Stimulated activated CD4-positive, alpha-beta T cell treated with anti-CD3 and anti-CD28 coated beads, TNF-alpha, amount 100 ng/mL, for 24 hours (primary cell): Measurements from ENCODE around the gene SWSAP1.

ENCODE experiments used
- DNase-seq, 3 experiments: peaks; one replicate each; pipeline ENCODE4 v3.0.0-alpha.2; 2020; ENCODE audit warnings: low read depth in 3 of 3

The SWSAP1 gene

GRCh38 chr19:11355160-11356073 lies 19.0 kb upstream of the SWSAP1 start, which contains the start of gene PLPPR2:
TSS of gene PLPPR2 (plus strand) at chr19:11355432. CDS start at chr19:11357674, 2,242 bp downstream.
- DNase-seq, result peak; percentile 71 to 86 (median 75)

GRCh38 chr19:11356074-11356397 lies 18.4 kb upstream of the SWSAP1 start:
- no peak for DNase-seq

- DNase-seq, result no peak
These were observed 17.6 kb upstream of the SWSAP1 start for GRCh38 chr19:11356676-11357550.

DNA sequence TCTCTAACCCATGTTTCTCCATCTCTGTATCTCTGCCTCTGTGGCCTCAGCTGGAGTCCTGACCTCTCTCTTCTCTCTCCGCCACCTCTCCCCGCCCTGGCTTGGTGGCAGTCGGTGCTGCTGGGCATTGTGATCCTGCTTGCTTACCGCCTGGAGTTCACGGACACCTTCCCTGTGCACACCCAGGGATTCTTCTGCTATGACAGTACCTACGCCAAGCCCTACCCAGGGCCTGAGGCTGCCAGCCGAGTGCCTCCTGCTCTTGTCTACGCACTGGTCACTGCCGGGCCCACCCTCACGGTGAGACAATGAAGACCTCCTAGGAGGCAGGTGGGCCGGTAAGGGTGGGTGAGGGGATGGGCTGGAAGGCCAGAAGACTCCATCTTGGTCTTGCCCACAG lies 15.0 kb upstream of the SWSAP1 start:
- DNase-seq, result no peak

DNA sequence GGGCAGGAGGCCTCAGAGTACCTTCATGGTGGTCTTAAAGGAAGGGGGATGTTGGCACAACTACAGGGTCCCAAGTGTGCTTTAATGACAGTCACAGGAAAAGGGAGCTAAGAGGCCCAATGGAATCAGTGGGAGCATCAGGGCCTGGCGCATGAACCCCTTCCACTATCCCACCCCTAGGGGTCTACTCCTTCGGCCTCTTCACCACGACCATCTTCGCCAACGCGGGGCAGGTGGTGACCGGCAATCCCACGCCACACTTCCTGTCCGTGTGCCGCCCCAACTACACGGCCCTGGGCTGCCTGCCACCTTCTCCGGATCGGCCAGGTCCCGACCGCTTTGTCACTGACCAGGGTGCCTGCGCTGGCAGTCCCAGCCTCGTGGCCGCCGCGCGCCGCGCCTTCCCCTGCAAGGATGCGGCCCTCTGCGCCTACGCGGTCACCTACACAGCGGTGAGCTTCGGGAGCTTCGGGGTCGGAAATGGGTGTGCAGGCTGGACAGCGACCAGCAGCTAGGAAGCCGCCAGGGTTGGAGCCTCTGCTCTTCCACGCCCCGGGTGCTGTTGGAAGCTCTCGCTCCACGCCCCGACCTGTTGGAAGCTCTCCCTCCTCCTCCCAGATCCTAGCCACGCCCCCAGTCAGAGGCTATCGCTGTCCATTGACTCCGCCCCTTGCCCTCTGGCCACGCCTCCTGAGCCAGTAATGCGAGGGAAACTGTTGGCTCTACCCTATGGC lies 13.3 kb upstream of the SWSAP1 start:
- peak in 1 of 3 experiments; percentile 28 for DNase-seq

- DNase-seq, result no peak
These were observed 12.4 kb upstream of the SWSAP1 start for GRCh38 chr19:11361771-11362731.

GRCh38 chr19:11363881-11364280 lies 10.6 kb upstream of the SWSAP1 start:
- DNase-seq, result no peak

- DNase-seq, result no peak
These were observed 10.1 kb upstream of the SWSAP1 start for GRCh38 chr19:11364296-11364904.

DNA sequence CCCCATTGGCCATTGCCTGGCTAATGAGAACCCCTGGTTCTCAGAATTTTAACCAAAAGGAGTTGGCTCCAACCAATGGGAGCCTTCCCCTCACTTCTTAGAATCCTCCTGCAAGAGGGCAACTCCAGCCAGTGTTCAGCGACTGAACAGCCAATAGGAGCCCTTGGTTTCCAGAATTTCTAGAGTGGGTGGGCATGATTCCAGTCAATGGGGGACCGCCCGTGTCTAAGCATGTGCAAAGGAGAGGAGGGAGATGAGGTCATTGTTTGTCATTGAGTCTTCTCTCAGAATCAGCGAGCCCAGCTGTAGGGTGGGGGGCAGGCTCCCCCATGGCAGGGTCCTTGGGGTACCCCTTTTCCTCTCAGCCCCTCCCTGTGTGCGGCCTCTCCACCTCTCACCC lies 9.5 kb upstream of the SWSAP1 start:
- no peak for DNase-seq

DNA sequence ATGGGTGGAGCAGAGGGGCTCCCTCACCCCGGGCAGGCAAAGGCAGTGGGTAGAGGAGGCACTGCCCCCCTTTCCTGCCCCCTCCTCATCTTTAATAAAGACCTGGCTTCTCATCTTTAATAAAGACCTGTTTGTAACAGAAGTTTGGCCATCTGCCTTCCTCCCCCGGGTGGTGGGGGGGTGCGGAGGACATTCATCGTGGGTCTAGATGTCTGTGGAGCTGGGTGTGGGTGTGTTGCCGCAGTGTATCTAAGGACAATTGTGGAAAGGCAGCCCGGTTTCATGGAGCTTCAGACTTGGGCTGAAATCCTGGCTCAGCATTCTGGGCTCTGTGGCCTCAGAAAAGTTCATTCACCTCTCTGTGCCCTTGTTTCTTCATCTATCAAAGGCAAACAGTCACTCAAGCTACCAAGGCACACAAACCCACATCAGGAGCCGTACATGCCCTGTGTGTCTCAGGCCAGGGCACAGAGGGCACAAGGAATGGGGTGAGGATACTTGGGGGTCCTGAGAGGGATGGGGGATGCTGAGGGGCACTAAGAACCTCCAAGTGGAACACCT lies 8.8 kb upstream of the SWSAP1 start:
- DNase-seq, result no peak

- no peak for DNase-seq
These were observed 6.9 kb upstream of the SWSAP1 start for GRCh38 chr19:11367528-11367927.

DNA sequence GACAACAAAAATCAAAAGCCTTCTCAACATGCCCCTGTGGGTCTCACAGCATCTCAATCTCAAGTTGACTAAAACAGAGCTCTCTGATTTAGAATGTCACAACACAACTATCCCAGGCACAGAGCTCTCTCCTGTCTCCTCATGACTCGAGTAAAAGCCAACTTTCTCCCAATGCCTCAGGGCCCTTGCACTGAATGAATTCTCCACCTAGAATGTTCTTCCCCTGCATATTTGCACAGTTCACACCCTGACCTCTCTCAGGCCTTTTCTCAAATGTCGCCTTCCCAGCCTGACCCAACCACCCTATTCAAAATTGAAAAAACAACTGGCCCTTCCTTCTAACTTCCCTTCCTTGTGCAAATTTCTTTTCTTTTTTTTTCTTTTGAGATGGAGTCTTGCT lies 3.7 kb upstream of the SWSAP1 start:
- no peak for DNase-seq

DNA sequence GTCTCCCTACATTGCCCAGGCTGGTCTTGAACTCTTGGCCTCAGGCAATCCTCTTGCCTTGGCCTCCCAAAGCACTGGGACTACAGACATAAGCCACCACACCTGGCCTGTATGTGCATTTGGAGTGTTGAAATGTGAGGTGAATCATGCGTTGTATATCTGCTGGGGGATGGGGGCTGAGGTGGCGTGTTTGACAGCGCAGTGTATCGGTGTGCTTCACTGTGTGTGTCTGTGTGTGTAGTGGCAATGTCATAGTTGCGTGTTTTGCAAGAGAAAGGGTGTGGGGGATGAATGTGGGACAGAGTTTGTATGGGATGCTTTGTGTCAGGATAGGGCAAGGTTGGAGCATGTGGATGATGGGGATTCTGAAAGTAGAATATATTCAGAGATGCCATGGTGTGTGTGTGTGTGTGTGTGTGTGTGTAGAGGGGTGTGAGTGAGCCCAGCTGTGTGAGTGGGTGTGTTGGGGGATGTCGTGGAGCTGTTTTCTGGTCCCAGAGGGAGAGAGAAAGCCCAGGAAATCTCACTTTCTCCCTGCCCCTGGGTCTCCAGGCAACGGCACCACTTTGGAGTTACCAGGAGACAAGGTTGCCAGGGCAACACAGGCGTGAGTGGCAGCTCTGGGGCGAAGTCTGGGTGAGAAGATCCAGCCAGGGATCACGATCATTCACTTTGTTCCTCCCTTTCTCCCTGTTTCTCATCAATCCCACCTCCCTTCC lies 1.1 kb upstream of the SWSAP1 start:
- no peak for DNase-seq

DNA sequence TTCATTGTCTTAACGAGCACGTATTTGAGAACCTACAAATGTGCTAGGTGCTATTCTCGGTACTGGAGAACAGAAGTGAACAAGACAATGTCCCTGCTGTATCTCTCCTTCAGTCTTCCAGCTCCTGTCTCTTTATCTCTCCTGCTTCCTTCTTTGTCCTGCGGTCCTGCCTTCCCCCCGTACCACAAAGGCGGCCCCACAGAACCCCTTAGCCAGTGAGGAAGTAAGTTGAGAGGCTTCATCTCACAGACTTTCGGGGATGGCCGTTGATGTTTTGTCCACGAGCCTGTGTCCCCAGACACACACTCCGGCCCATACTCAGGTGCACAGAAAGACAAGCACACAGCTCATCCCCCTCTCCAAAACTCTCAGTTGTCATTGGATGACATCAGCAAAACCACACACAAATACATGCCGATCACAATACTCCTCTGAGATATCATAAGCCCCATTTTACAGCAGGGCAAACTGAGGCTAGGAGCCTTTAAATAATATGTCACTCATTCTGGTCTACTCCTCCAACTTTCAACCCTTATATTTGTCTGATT lies 507 bp upstream of the SWSAP1 start:
- DNase-seq, result no peak

DNA sequence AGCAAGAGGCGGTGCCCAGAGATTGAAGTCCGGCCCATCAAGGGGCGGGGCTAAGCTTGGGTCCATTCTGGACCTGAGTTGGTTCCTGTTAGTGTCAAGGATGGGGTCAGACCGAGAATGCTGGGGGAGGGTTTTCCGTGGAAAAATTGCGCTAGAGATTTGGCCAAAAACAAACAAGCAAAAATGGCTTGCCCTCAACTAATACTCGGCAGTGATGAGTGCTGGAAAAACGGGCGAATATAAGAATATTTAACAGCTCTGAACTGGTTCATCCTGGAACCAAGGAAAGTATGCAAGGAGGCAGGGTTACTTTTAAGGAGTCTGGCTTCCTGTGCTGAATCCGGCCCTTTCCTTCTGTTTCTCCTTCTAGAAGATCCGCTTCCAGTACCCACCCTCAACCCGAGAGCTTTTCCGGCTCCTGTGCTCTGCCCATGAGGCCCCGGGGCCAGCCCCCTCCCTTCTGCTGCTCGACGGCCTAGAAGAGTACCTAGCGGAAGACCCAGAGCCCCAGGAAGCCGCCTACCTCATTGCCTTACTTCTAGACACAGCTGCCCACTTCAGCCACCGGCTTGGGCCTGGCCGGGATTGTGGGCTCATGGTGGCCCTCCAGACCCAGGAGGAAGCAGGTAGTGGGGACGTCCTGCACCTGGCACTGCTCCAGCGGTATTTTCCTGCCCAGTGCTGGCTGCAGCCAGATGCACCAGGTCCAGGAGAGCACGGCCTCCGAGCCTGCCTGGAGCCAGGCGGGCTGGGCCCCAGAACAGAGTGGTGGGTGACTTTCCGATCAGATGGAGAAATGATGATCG lies 880 bp downstream of the SWSAP1 start:
- DNase-seq, result peak; percentile 25 to 64 (median 38)

- DNase-seq, result no peak
These were observed 2.8 kb downstream of the SWSAP1 start for GRCh38 chr19:11377237-11377636.

- DNase-seq, result no peak
These were observed 3.3 kb downstream of the SWSAP1 start for GRCh38 chr19:11377756-11378155.
